HCT116 (cell line): ENCODE data around the gene ZBTB7C. TPM values are rescaled to one million over a fixed set of nuclear protein-coding genes. Genes with fewer than 3 reads are reported as not detected.

Source experiments
- ATAC-seq: fragments of 200-7000 bp; cut with Tn5 transposase; 2 replicates; pipeline ENCODE4 v1.9.1; 2020; ENCODE audit warnings: mild to moderate bottlenecking, moderate library complexity
- BruUV-seq: library from RNA; stranded (reverse); fragments of 400-500 nt; replicated peaks from 2 replicates; lab custom pipeline; 2021; lab: Mats Ljungman, UMichigan
- CTCF ChIA-PET: fragments of 300-600 bp; sonication (Branson Sonifier 250); formaldehyde crosslinking; loops from one replicate; lab custom pipeline; 2021; ENCODE audit warnings: antibody characterized with exemption; lab: Charles Lee
- POLR2A ChIA-PET: fragments of 300-600, 350-600 bp; sonication (Branson Sonifier 250); formaldehyde crosslinking; loops from one replicate; lab custom pipeline; 2021; ENCODE audit warnings: antibody characterized with exemption; lab: Charles Lee
- RAD21 ChIA-PET, 2 experiments: fragments of 300-600 bp; sonication (Branson Sonifier 250); formaldehyde crosslinking; loops; one replicate each; lab custom pipeline; 2023; ENCODE audit warnings: low total read pairs in 2 of 2; ENCODE audit not compliant: uncharacterized antibody in 2 of 2, unreplicated experiment in 2 of 2, low non-redundant PET in 1 of 2; lab: Charles Lee
- DNase-seq: peaks from one replicate; pipeline ENCODE4 v3.0.0-alpha.2; 2010; ENCODE audit warnings: low read depth, low spot score
- H2AFZ ChIP-seq: fragments of 200-600 bp; shearing (Covaris generic), sonication (generic); 2 replicates; pipeline ENCODE4 v1.6.1; 2017; ENCODE audit warnings: low read depth, mixed run types, mixed read lengths, antibody characterized with exemption, low read length; ENCODE audit not compliant: poor library complexity, severe bottlenecking
- H3K27ac ChIP-seq: 2 replicates; pipeline ENCODE4 v1.5.1; 2012; ENCODE audit warnings: low read depth, low read length
- H3K27me3 ChIP-seq: fragments of 200-600 bp; sonication (generic); 2 replicates; pipeline ENCODE4 v1.6.1; 2016; ENCODE audit warnings: mixed run types, low read length, mixed read lengths; ENCODE audit not compliant: insufficient read depth
- H3K36me3 ChIP-seq, 2 experiments: fragments of 200-500 bp in 1 of 2; fragments of 200-600 bp in 1 of 2; sonication (Bioruptor generic) in 1 of 2; sonication (generic) in 1 of 2; 2 replicates each; pipeline versions ENCODE4 v1.5.1 to v1.6.1; 2014 to 2016; ENCODE audit warnings: low read length in 2 of 2, inconsistent platforms in 1 of 2, mixed read lengths in 1 of 2, mixed run types in 1 of 2; ENCODE audit not compliant: insufficient read depth in 2 of 2, control insufficient read depth in 1 of 2
- H3K4me1 ChIP-seq, 2 experiments: fragments of 200-600 bp in 1 of 2; sonication (generic) in 1 of 2; 2 replicates each; pipeline versions ENCODE4 v1.5.1 to v1.6.1; 2012 to 2017; ENCODE audit warnings: low read length in 2 of 2, inconsistent platforms in 1 of 2, mild to moderate bottlenecking in 1 of 2, mixed read lengths in 1 of 2, mixed run types in 1 of 2, moderate library complexity in 1 of 2; ENCODE audit not compliant: insufficient read depth in 2 of 2, control insufficient read depth in 1 of 2
- H3K4me2 ChIP-seq: fragments of 200-600 bp; sonication (generic); 2 replicates; pipeline ENCODE4 v1.6.1; 2017; ENCODE audit warnings: mixed run types, low read length, mixed read lengths
- H3K4me3 ChIP-seq, 2 experiments: fragments of 200-600 bp in 1 of 2; sonication (generic) in 1 of 2; replicated peaks in 1 of 2; 2 replicates each; pipeline ENCODE4 v1.5.1; 2011 to 2016; ENCODE audit warnings: low read length in 2 of 2, control low read depth in 1 of 2, low read depth in 1 of 2, mild to moderate bottlenecking in 1 of 2, mixed read lengths in 1 of 2, mixed run types in 1 of 2
- H3K79me2 ChIP-seq: fragments of 200-600 bp; sonication (generic); 2 replicates; pipeline ENCODE4 v1.6.1; 2017; ENCODE audit warnings: mild to moderate bottlenecking, mixed run types, low read length, moderate library complexity, mixed read lengths; ENCODE audit not compliant: insufficient read depth
- H3K9ac ChIP-seq: fragments of 200-600 bp; sonication (generic); 2 replicates; pipeline ENCODE4 v1.6.1; 2016; ENCODE audit warnings: low read length, mixed read lengths
- H3K9me2 ChIP-seq: fragments of 200-600 bp; sonication (generic), shearing (Covaris generic); 2 replicates; pipeline ENCODE4 v1.6.1; 2017; ENCODE audit warnings: mixed run types, mild to moderate bottlenecking, moderate library complexity; ENCODE audit not compliant: insufficient read depth
- H3K9me3 ChIP-seq, 2 experiments: fragments of 200-500 bp in 1 of 2; fragments of 200-600 bp in 1 of 2; sonication (Bioruptor generic) in 1 of 2; sonication (generic) in 1 of 2; 2 replicates each; pipeline ENCODE4 v1.6.1; 2014 to 2017; ENCODE audit warnings: low read length in 2 of 2, mixed read lengths in 2 of 2, inconsistent platforms in 1 of 2, low read depth in 1 of 2, mild to moderate bottlenecking in 1 of 2, mixed run types in 1 of 2, moderate library complexity in 1 of 2; ENCODE audit not compliant: control insufficient read depth in 1 of 2, insufficient read depth in 1 of 2
- H4K20me1 ChIP-seq: fragments of 200-600 bp; sonication (generic), shearing (Covaris generic); 2 replicates; pipeline ENCODE4 v1.6.1; 2017; ENCODE audit warnings: mixed run types, mild to moderate bottlenecking, moderate library complexity; ENCODE audit not compliant: insufficient read depth
- ATF3 ChIP-seq: IDR thresholded peaks from 2 replicates; pipeline ENCODE4 v1.6.1; 2012
- CBX3 ChIP-seq: IDR thresholded peaks from 2 replicates; pipeline ENCODE4 v1.6.1; 2012; ENCODE audit warnings: low read depth
- CEBPB ChIP-seq: IDR thresholded peaks from 2 replicates; pipeline ENCODE4 v1.6.1; 2012; ENCODE audit warnings: low read depth
- CTCF ChIP-seq, 3 experiments: fragments of 200-600 bp in 1 of 3; sonication (generic) in 1 of 3; IDR thresholded peaks in 2 of 3; conservative IDR thresholded peaks in 1 of 3; 2 replicates each; pipeline ENCODE4 v1.5.1; 2012 to 2017; ENCODE audit warnings: low read depth in 2 of 3, low read length in 2 of 3, antibody characterized with exemption in 1 of 3, borderline replicate concordance in 1 of 3, control low read depth in 1 of 3, mild to moderate bottlenecking in 1 of 3, mixed read lengths in 1 of 3, mixed run types in 1 of 3, moderate library complexity in 1 of 3; ENCODE audit not compliant: insufficient read depth in 1 of 3
- EGR1 ChIP-seq: IDR thresholded peaks from 2 replicates; pipeline ENCODE4 v1.6.1; 2012; ENCODE audit warnings: low read depth
- ELF1 ChIP-seq: IDR thresholded peaks from 2 replicates; pipeline ENCODE4 v1.6.1; 2012; ENCODE audit warnings: low read depth, borderline replicate concordance
- EZH2 ChIP-seq: fragments of 200-600 bp; sonication (generic); IDR thresholded peaks from 2 replicates; pipeline ENCODE4 v1.6.1; 2017; ENCODE audit warnings: antibody characterized with exemption, mixed run types
- EZH2phosphoT487 ChIP-seq: fragments of 200-600 bp; IDR thresholded peaks from 2 replicates; pipeline ENCODE4 v1.6.1; 2018; ENCODE audit warnings: antibody characterized with exemption, borderline replicate concordance
- FOSL1 ChIP-seq: IDR thresholded peaks from 2 replicates; pipeline ENCODE4 v1.6.1; 2012; ENCODE audit warnings: low read depth
- MAX ChIP-seq: IDR thresholded peaks from 2 replicates; pipeline ENCODE4 v1.6.1; 2012
- POLR2A ChIP-seq: IDR thresholded peaks from 2 replicates; pipeline ENCODE4 v1.7.0; 2011; ENCODE audit warnings: borderline replicate concordance; ENCODE audit not compliant: insufficient read depth, insufficient read length; ENCODE audit errors: extremely low read depth
- POLR2AphosphoS5 ChIP-seq: IDR thresholded peaks from 2 replicates; pipeline ENCODE4 v1.6.1; 2011; ENCODE audit warnings: mild to moderate bottlenecking, low read depth, low read length, moderate library complexity
- REST ChIP-seq: IDR thresholded peaks from 2 replicates; pipeline ENCODE4 v1.6.1; 2012; ENCODE audit warnings: low read depth
- SP1 ChIP-seq: IDR thresholded peaks from 2 replicates; pipeline ENCODE4 v1.6.1; 2012; ENCODE audit warnings: low read depth
- SRF ChIP-seq: IDR thresholded peaks from 2 replicates; pipeline ENCODE4 v1.6.1; 2012; ENCODE audit warnings: low read depth
- TCF7L2 ChIP-seq: IDR thresholded peaks from 2 replicates; pipeline ENCODE4 v1.7.0; 2011; ENCODE audit warnings: borderline replicate concordance, inconsistent platforms; ENCODE audit not compliant: insufficient read depth, insufficient read length; ENCODE audit errors: extremely low read depth
- YY1 ChIP-seq: IDR thresholded peaks from 2 replicates; pipeline ENCODE4 v1.6.1; 2011; ENCODE audit warnings: low read length, low read depth, moderate library complexity, mild to moderate bottlenecking; ENCODE audit not compliant: insufficient replicate concordance; ENCODE audit errors: extremely low read depth
- ZBTB33 ChIP-seq: IDR thresholded peaks from 2 replicates; pipeline ENCODE4 v1.6.1; 2011; ENCODE audit warnings: mild to moderate bottlenecking, low read length, moderate library complexity; ENCODE audit not compliant: insufficient replicate concordance; ENCODE audit errors: extremely low read depth
- intact Hi-C: fragments of 100-400 bp; cut with micrococcal nuclease; formaldehyde crosslinking; loops from 2 replicates; pipeline ENCODE4 v1.10.0; 2022
- total RNA-seq: library from RNA; stranded (reverse); gene quantifications from one replicate; pipeline ENCODE4 v1.2.1, GENCODE V29; 2021; ENCODE audit not compliant: unreplicated experiment

ZBTB7C gene
- total RNA-seq, 1 experiment from 2014 or later: 0.37 TPM

GRCh38 chr18:48007381-48007780 is 401.8 kb downstream of the ZBTB7C start:
- Histone ChIP-seq H3K9ac (no peak overlapping the region), H3K4me2 (no peak overlapping the region), H3K4me3 (no peak overlapping the region), H3K27ac (no peak overlapping the region; the same call in 1 of the 2 replicates), H3K9me3 (no peaks in the 10 kb centered on the region), H3K9me2 (no peaks in the 10 kb centered on the region), H4K20me1 (no peaks in the 10 kb centered on the region), H3K27me3 (no peaks in the 10 kb centered on the region), H2AFZ (no peak overlapping the region), H3K79me2 (no peaks in the 10 kb centered on the region), H3K4me1 (peaks cover 38 to 39% of the 10 kb centered on the region in 2 experiments), H3K36me3 (no peaks in the 10 kb centered on the region)
- ATAC-seq (no peak), DNase-seq (no peak)
- TF ChIP-seq POLR2A (no peak), REST (no peak), ZBTB33 (no peak), FOSL1 (no peak), CBX3 (no peak), CEBPB (no peak), CTCF (IDR thresholded peaks at IDR 0.05 in 2 of 3, conservative IDR thresholded peaks at IDR 0.05 in 1 of 3; ENCODE audit: borderline replicate concordance in 1 of 3, insufficient read depth in 1 of 3, low read depth in 2 of 3, low read length in 2 of 3) (no peak), TCF7L2 (no peak), ATF3 (no peak), POLR2AphosphoS5 (no peak), ELF1 (no peak), EZH2phosphoT487 (no peak), EZH2 (no peak), SP1 (no peak), YY1 (no peak), EGR1 (no peak), MAX (no peak), SRF (no peak)
- ChIA-PET POLR2A (no interaction called here), RAD21 (no interaction called here), CTCF (interaction anchor here (0.7 to 1.2 kb wide), 3 partner anchors 10 to 235 kb away, joined by 3 to 5 read pairs (median 4); no protein-coding TSS in a partner anchor)
- intact Hi-C loops: loop anchor here (10.0 kb wide), 1 partner anchor 853 kb away; the partner anchor contains the start of gene HDHD2
- BruUV-seq: no TSS peak
